Heart left ventricle (tissue), 16 donors: Measurements from ENCODE around the gene SIPA1. TPM values are rescaled to one million over a fixed set of nuclear protein-coding genes. Genes with fewer than 3 reads are reported as not detected.
A peak's percentile ranks its signal among the peaks of the same experiment; 100 is the strongest.
"Not testable (repeated sequence)": the region's sequence is repeated elsewhere in the genome, so short reads cannot be mapped to it uniquely, and the experiment has no call there.

Source experiments
- ATAC-seq, 4 donors: fragments of 200-7000 bp; cut with Tn5 transposase; one replicate each; pipeline ENCODE4 v1.9.1; 2020 to 2022; ENCODE audit warnings: moderate library complexity in 4 of 4, mild to moderate bottlenecking in 3 of 4, moderate number of reproducible peaks in 1 of 4
- DNase-seq, 5 donors: peaks; one replicate each; pipeline ENCODE4 v3.0.0-alpha.2; 2020
- H3K27ac ChIP-seq, 12 donors: fragments of 200-600 bp; sonication (generic) in 4 of 12; one replicate each; pipeline versions ENCODE4 v1.5.0 to v1.8.0; 2016 to 2022; ENCODE audit warnings: mild to moderate bottlenecking in 2 of 12
- H3K27me3 ChIP-seq, 9 donors: fragments of 200-600 bp; sonication (generic) in 2 of 9; one replicate each; pipeline versions ENCODE4 v1.5.1 to v1.8.0; 2016 to 2022; ENCODE audit warnings: mild to moderate bottlenecking in 3 of 9
- H3K36me3 ChIP-seq, 9 donors: fragments of 200-600 bp; sonication (generic) in 2 of 9; one replicate each; pipeline versions ENCODE4 v1.5.0 to v1.8.0; 2018 to 2022; ENCODE audit warnings: mild to moderate bottlenecking in 2 of 9
- H3K4me1 ChIP-seq, 12 donors: fragments of 200-600 bp; sonication (generic) in 4 of 12; one replicate each; pipeline versions ENCODE4 v1.5.0 to v1.8.0; 2016 to 2022; ENCODE audit warnings: mild to moderate bottlenecking in 3 of 12
- H3K4me3 ChIP-seq, 12 donors: fragments of 200-600 bp; sonication (generic) in 4 of 12; one replicate each; pipeline versions ENCODE4 v1.5.0 to v1.8.0; 2017 to 2022; ENCODE audit warnings: mild to moderate bottlenecking in 9 of 12, moderate library complexity in 4 of 12
- H3K9me3 ChIP-seq, 12 donors: fragments of 200-600 bp; sonication (generic) in 4 of 12; one replicate each; pipeline versions ENCODE4 v1.5.0 to v1.8.0; 2016 to 2022; ENCODE audit warnings: mild to moderate bottlenecking in 1 of 12
- POLR2A ChIP-seq, 2 donors: fragments of 450-650 bp; IDR thresholded peaks; one replicate each; pipeline ENCODE4 v1.6.1; 2017; ENCODE audit warnings: antibody characterized with exemption in 2 of 2, mild to moderate bottlenecking in 2 of 2, moderate library complexity in 2 of 2
- WGBS, 4 donors: extraction: QIAGEN DNeasy Blood & Tissue Kit in 2 of 4; methylation state at CpG; one replicate each; pipeline versions ENCODE4 v1.1.5 to v1.1.7; 2013 to 2018; 5-methylcytosine and 5-hydroxymethylcytosine counted together
- intact Hi-C, 10 donors: fragments of 100-400 bp; cut with DNase I; formaldehyde crosslinking; loops; one replicate each; pipeline versions ENCODE4 v1.11.1 to v1.14.2; 2022
- polyA plus RNA-seq, 2 donors: library from polyadenylated mRNA; stranded (reverse); fragments of 200-250 nt; gene quantifications; one replicate each; pipeline ENCODE4 v1.2.3, GENCODE V29; 2013
- total RNA-seq, 9 donors: library from RNA; depleted of rRNA in 2 of 9; stranded (reverse); fragments of >200 nt in 2 of 9; fragmentation: NEBNext Ultra II Directional in 3 of 9; extraction: Animal tissue kit (Norgen Biotek cat#: 25700) in 3 of 9; gene quantifications; one replicate each; pipeline versions ENCODE4 v1.1.0 to v1.2.4, GENCODE V29; 2016 to 2023
- TF ChIP-seq, protein P1 (sequence below), 12 donors: fragments of 200-600 bp; sonication (generic) in 4 of 12; IDR thresholded peaks; one replicate each; pipeline versions ENCODE4 v1.5.0 to v1.8.0; 2018 to 2022; ENCODE audit warnings: antibody characterized with exemption in 12 of 12, mild to moderate bottlenecking in 5 of 12
- donor health status: ischemic (EF 13 %, LVEDD 7.1; RV severe dilation, severe dysfunction).
- donor health status: healthy with polysubstance abuse.
- donor health status: DM: no; HTN: yes; CAD: no.
- donor health status: DM: no; HTN: no; CAD: no.
- donor health status: ischemic (EF 25% LVEDD 6.9; RV normal size, moderate dysfunction).
- donor health status: ischemic (EF 25% LVEDD 5.7; RV mildly dilated, moderate dysfunction).
- donor health status: healthy.
- donor health status: DM: yes; HTN: yes; CAD: no.
- donor health status: ischemic (EF 35%, LVEDD 5.7; RV mildly dilated, moderate dysfunction).
- donor health status: nonischemic (EF 11% LVEDD 7.7; RV severe dilation, severe dysfunction).
- donor health status: DM: yes; HTN: yes; CAD: no.
- donor health status: PGD.
- donor health status: ischemic (EF 29% LVEDD 5.4; RV normal size, mild dysfunction).
- donor health status: nonischemic (EF 23%, LVEDD 6.1; RV moderate dilation, normal function).

Gene SIPA1
- total and polyA plus RNA-seq, 11 donors: 17.0 to 63.3 (median 26.5) TPM

- H3K4me1 ChIP-seq: peaks cover 5 to 35% (median 25%) of the 10 kb centered on the region in 12 donors
- H3K4me3 ChIP-seq: peak overlapping the region; percentile 44 to 100 (median 94)
- TF ChIP-seq, protein P1, sequence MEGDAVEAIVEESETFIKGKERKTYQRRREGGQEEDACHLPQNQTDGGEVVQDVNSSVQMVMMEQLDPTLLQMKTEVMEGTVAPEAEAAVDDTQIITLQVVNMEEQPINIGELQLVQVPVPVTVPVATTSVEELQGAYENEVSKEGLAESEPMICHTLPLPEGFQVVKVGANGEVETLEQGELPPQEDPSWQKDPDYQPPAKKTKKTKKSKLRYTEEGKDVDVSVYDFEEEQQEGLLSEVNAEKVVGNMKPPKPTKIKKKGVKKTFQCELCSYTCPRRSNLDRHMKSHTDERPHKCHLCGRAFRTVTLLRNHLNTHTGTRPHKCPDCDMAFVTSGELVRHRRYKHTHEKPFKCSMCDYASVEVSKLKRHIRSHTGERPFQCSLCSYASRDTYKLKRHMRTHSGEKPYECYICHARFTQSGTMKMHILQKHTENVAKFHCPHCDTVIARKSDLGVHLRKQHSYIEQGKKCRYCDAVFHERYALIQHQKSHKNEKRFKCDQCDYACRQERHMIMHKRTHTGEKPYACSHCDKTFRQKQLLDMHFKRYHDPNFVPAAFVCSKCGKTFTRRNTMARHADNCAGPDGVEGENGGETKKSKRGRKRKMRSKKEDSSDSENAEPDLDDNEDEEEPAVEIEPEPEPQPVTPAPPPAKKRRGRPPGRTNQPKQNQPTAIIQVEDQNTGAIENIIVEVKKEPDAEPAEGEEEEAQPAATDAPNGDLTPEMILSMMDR (IDR thresholded peaks at IDR 0.05): no peak
- no peak for TF ChIP-seq POLR2A (IDR thresholded peaks at IDR 0.05)
- peak overlapping the region; percentile 91 to 100 (median 99) for H3K27ac ChIP-seq
- ATAC-seq (peak; percentile 41 to 81 (median 51)), DNase-seq (peak in 3 of 5 donors; percentile 79 to 84 (median 79))
- no peaks in the 10 kb centered on the region for H3K27me3 ChIP-seq
- peaks cover 0 to 31% (median 29%) of the 10 kb centered on the region in 9 donors for H3K36me3 ChIP-seq
- intact Hi-C loops: loop anchor here in 3 of 10 donors (1.0 to 5.0 kb wide), 7 partner anchors 25 to 646 kb away; partner anchors contain the start of genes C11orf68 (in 1 of the 3), CFL1 (in 1 of the 3), DRAP1 (in 1 of the 3) and FAM89B (in 1 of the 3)
- 3 to 12% (median 6%) methylated on average over 7 to 15 of the region's 15 CpGs for WGBS, 4 donors
- H3K9me3 ChIP-seq: no peaks in the 10 kb centered on the region
These were observed 25.8 kb downstream of the SIPA1 start for GRCh38 chr11:65663639-65664200.

GRCh38 chr11:65672180-65672860 lies 34.4 kb downstream of the SIPA1 start:
- H3K4me3 ChIP-seq: no peak overlapping the region
- H3K4me1 ChIP-seq: no peaks in the 10 kb centered on the region
- H3K36me3 ChIP-seq: no peaks in the 10 kb centered on the region
- no peaks in the 10 kb centered on the region for H3K9me3 ChIP-seq
- H3K27me3 ChIP-seq: no peaks in the 10 kb centered on the region
- no peak for DNase-seq
- ATAC-seq: no peak
- intact Hi-C loops: no loop called here
- TF ChIP-seq POLR2A (IDR thresholded peaks at IDR 0.05): no peak
- TF ChIP-seq, protein P1 (IDR thresholded peaks at IDR 0.05): no peak
- no peak overlapping the region for H3K27ac ChIP-seq

- Histone ChIP-seq H3K4me1 (no peaks in the 10 kb centered on the region), H3K36me3 (no peaks in the 10 kb centered on the region), H3K4me3 (no peak overlapping the region), H3K9me3 (no peaks in the 10 kb centered on the region), H3K27ac (no peak overlapping the region), H3K27me3 (no peaks in the 10 kb centered on the region)
- ATAC-seq (no peak), DNase-seq (no peak)
- 88 to 97% (median 93%) methylated on average over 1 to 2 of the region's 2 CpGs for WGBS, 4 donors
- no peak for TF ChIP-seq POLR2A (IDR thresholded peaks at IDR 0.05)
- TF ChIP-seq, protein P1 (IDR thresholded peaks at IDR 0.05): no peak
- intact Hi-C loops: no loop called here
These were observed 35.1 kb downstream of the SIPA1 start for GRCh38 chr11:65672982-65673381.

- Histone ChIP-seq H3K27ac (no peak overlapping the region), H3K4me1 (no peaks in the 10 kb centered on the region), H3K36me3 (no peaks in the 10 kb centered on the region), H3K4me3 (no peak overlapping the region), H3K9me3 (no peaks in the 10 kb centered on the region), H3K27me3 (no peaks in the 10 kb centered on the region)
- intact Hi-C loops: no loop called here
- DNase-seq (no peak), ATAC-seq (no peak)
- TF ChIP-seq, protein P1 (IDR thresholded peaks at IDR 0.05): no peak
- TF ChIP-seq POLR2A (IDR thresholded peaks at IDR 0.05): no peak
- WGBS, 4 donors: 82 to 90% (median 84%) methylated on average over 5 of the region's 5 CpGs
These were observed 42.4 kb downstream of the SIPA1 start for GRCh38 chr11:65680192-65680743.

GRCh38 chr11:65683480-65683879 lies 45.6 kb downstream of the SIPA1 start:
- H3K36me3 ChIP-seq, intact Hi-C loops, DNase-seq, ATAC-seq, H3K4me3 ChIP-seq, H3K27ac ChIP-seq, H3K4me1 ChIP-seq, H3K9me3 ChIP-seq, H3K27me3 ChIP-seq: not testable (repeated sequence)
- 80 to 88% (median 85%) methylated on average over 6 of the region's 6 CpGs for WGBS, 4 donors
